GM12878 (cell line): ENCODE data around the gene COL4A1. TPM values are rescaled to one million over a fixed set of nuclear protein-coding genes. Genes with fewer than 3 reads are reported as not detected.

Experiments
- BHLHE40 ChIP-seq, 2 experiments: fragments of 450-650 bp in 1 of 2; IDR thresholded peaks; 2 replicates each; pipeline ENCODE4 v1.6.1; 2011 to 2017; ENCODE audit warnings: low read depth in 2 of 2, borderline replicate concordance in 1 of 2, improper control_type of control experiment in 1 of 2, low read length in 1 of 2, mild to moderate bottlenecking in 1 of 2
- E4F1 ChIP-seq: fragments of 450-650 bp; IDR thresholded peaks from 2 replicates; pipeline ENCODE4 v1.6.1; 2018; ENCODE audit warnings: borderline replicate concordance, mild to moderate bottlenecking; ENCODE audit not compliant: partially characterized antibody
- ETV6 ChIP-seq, 2 experiments: fragments of 450-650 bp in 1 of 2; IDR thresholded peaks in 1 of 2; conservative IDR thresholded peaks in 1 of 2; 2 replicates each; pipeline ENCODE4 v1.6.1; 2014; ENCODE audit warnings: antibody characterized with exemption in 1 of 2, borderline replicate concordance in 1 of 2, low read depth in 1 of 2, mild to moderate bottlenecking in 1 of 2, moderate library complexity in 1 of 2
- MYC ChIP-seq: IDR thresholded peaks from 2 replicates; pipeline ENCODE4 v1.6.1; 2011; ENCODE audit warnings: mild to moderate bottlenecking, low read length, moderate library complexity, inconsistent platforms; ENCODE audit not compliant: insufficient read depth, insufficient replicate concordance, insufficient read length, severe bottlenecking
- PKNOX1 ChIP-seq: fragments of 450-650 bp; IDR thresholded peaks from 2 replicates; pipeline ENCODE4 v1.6.1; 2016; ENCODE audit warnings: mild to moderate bottlenecking
- POU2F2 ChIP-seq: IDR thresholded peaks from 3 replicates; pipeline ENCODE4 v1.6.1; 2011; ENCODE audit warnings: low read depth, mild to moderate bottlenecking, low read length, borderline replicate concordance
- RAD51 ChIP-seq: fragments of 450-650 bp; IDR thresholded peaks from 2 replicates; pipeline ENCODE4 v1.6.1; 2016; ENCODE audit warnings: moderate library complexity, mild to moderate bottlenecking, inconsistent platforms
- RELB ChIP-seq: fragments of 450-650 bp; IDR thresholded peaks from 2 replicates; pipeline ENCODE4 v1.6.1; 2017; ENCODE audit warnings: low read depth, mild to moderate bottlenecking, moderate library complexity
- SREBF2 ChIP-seq: IDR thresholded peaks from 2 replicates; pipeline ENCODE4 v1.6.1; 2012; ENCODE audit warnings: mild to moderate bottlenecking, low read length
- ZBTB11 ChIP-seq: fragments of 450-650 bp; formaldehyde crosslinking; IDR thresholded peaks from 2 replicates; pipeline ENCODE4 v1.5.0; 2022; ENCODE audit warnings: mild to moderate bottlenecking, missing genetic modification characterization
- polyA plus RNA-seq, 11 experiments: library from polyadenylated mRNA; depleted of rRNA in 4 of 11; unstranded in 6 of 11; stranded (reverse) in 5 of 11; fragments of >200 nt; fragmentation: Nextera tagmentation in 4 of 11; fragmentation: Illumina TruSeq in 1 of 11; extraction: Ambion mirVana in 4 of 11; extraction: Trizol in 1 of 11; gene quantifications; 1 replicate in 1 of 11; 2 replicates in 10 of 11; pipeline versions ENCODE4 v1.2.1 to v1.2.3, GENCODE V29; 2011 to 2016; ENCODE audit warnings: inconsistent platforms in 2 of 11, missing spikeins in 2 of 11, low read depth in 1 of 11
- total RNA-seq, 4 experiments: library from RNA; depleted of rRNA in 3 of 4; stranded (reverse); fragments of >200 nt in 3 of 4; fragmentation: Illumina TruSeq in 1 of 4; extraction: Trizol in 1 of 4; gene quantifications; 2 replicates each; pipeline versions ENCODE4 v1.2.1 to v1.2.3, GENCODE V29; 2013 to 2021

The COL4A1 gene
- total and polyA plus RNA-seq, 10 of the 15 experiments (the other 5 are each of a cell fraction or from before 2014, with no cell fraction given): 0.07 to 0.31 (median 0.13) TPM; not detected in 6

- TF ChIP-seq PKNOX1 (no peak), ETV6 (conservative IDR thresholded peaks at IDR 0.05 in 1 of 2, IDR thresholded peaks at IDR 0.05 in 1 of 2; ENCODE audit: borderline replicate concordance in 1 of 2, low read depth in 1 of 2) (no peak), RELB (no peak), RAD51 (no peak), BHLHE40 (IDR thresholded peaks at IDR 0.05; ENCODE audit: borderline replicate concordance in 1 of 2, low read depth in 2 of 2, low read length in 1 of 2) (no peak), ZBTB11 (CRISPR knock-in tag) (no peak), MYC (no peak), POU2F2 (no peak), SREBF2 (no peak), E4F1 (no peak)
Observed at GRCh38 chr13:110216398-110217041, 90.4 kb downstream of the COL4A1 start (continued).
